GM12874 (cell line): Measurements from ENCODE around the gene CD47.

ENCODE experiments used
- TF ChIP-seq, protein P1 (sequence below): IDR thresholded peaks from 2 replicates; pipeline ENCODE4 v1.5.1; 2011; ENCODE audit warnings: low read depth, mild to moderate bottlenecking, control low read depth, low read length, moderate library complexity; ENCODE audit not compliant: insufficient read depth

The CD47 gene

DNA sequence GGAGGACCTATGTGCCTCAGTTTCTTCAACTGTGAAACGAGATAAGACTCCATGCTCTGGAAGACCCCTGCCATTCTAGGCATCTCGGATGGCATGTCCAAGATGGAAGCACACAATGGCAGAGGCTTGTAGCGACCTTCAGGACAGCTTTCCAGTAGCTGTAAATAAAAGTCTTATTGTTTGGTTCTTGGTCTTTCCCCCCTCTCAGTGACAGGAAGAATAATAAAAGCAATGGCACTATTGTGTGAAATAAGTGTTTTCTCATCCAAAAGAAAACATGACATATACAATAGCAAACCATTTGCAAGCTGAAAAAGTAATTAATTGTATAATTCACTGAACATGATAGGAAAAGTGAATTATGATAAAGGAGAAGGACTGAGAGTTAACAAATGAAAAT is 32.5 kb upstream of the CD47 start:
- TF ChIP-seq, protein P1, sequence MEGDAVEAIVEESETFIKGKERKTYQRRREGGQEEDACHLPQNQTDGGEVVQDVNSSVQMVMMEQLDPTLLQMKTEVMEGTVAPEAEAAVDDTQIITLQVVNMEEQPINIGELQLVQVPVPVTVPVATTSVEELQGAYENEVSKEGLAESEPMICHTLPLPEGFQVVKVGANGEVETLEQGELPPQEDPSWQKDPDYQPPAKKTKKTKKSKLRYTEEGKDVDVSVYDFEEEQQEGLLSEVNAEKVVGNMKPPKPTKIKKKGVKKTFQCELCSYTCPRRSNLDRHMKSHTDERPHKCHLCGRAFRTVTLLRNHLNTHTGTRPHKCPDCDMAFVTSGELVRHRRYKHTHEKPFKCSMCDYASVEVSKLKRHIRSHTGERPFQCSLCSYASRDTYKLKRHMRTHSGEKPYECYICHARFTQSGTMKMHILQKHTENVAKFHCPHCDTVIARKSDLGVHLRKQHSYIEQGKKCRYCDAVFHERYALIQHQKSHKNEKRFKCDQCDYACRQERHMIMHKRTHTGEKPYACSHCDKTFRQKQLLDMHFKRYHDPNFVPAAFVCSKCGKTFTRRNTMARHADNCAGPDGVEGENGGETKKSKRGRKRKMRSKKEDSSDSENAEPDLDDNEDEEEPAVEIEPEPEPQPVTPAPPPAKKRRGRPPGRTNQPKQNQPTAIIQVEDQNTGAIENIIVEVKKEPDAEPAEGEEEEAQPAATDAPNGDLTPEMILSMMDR, result no peak

GRCh38 chr3:108122276-108122675 is 31.4 kb upstream of the CD47 start:
- TF ChIP-seq, protein P1, result no peak

DNA sequence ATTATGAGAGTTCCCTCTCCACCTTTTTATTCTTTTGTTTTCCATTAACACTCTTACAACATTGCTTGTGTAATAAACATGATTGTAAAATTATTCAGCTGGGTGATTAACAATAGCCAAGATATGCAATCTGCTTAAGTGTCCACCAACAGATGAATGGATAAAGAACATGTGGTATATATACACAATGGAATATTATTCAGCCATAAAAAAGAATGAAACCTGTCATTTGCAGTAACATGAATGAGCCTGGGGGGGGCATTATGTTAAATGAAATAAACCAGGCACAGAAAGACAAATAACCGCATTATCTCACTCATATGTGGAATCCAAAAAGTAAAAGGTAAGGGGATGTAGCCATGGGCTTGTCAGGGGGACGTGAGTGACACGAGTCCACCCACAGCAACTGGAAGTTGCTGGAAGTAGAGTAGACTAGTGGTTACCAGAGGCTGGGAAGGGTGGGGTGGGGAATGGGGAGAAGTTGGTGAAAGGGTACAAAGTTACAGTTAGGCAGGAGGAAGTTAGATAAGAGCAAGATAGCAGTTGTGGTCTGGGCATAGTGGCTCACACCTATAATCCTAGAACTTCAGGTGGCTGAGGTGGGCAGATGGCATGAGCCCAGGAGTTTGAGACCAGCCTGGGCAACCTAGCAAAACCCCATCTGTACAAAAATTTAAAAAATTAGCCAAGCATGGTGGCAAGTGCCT is 28.7 kb upstream of the CD47 start:
- TF ChIP-seq, protein P1, result no peak

GRCh38 chr3:108118038-108118768 is 27.4 kb upstream of the CD47 start:
- TF ChIP-seq, protein P1, result no peak

DNA sequence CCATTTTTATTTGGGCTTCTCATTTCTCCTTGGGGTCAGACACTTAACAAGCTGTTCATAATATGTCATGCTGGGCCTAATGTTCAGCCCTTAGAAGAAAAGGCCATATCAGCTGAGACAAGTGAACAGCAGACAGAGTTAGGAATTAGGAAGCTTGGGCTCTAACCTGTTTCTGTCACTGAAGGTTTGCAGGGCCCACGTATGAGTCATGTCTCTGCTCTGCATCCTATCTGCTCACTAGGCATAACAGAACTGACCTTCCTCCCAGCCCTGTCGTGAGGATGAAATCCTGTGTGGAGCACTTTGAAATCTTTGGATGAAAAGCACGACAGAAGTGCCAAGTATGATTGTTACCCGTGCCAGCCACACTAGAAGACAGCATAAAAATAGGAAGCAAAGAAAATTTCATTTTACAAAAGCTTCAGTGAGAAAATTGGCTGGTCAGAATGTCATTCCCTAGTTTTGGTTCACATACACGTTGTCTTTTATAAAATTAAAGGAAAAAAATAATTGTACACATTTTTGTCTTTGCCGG is 26.5 kb upstream of the CD47 start:
- TF ChIP-seq, protein P1, result no peak

GRCh38 chr3:108114423-108115065 is 23.7 kb upstream of the CD47 start:
- TF ChIP-seq, protein P1, result no peak

- TF ChIP-seq, protein P1, result no peak
Measured at GRCh38 chr3:108113975-108114374, 23.1 kb upstream of the CD47 start.
